GM18508 (cell line): ENCODE data around the gene WWP2.

Source experiments
- ATAC-seq: cut with Tn5 transposase; IDR thresholded peaks from one replicate; pipeline ENCODE4 v1.9.1; 2021; ENCODE audit warnings: moderate number of reproducible peaks; ENCODE audit not compliant: insufficient read depth, unreplicated experiment

The WWP2 gene

DNA sequence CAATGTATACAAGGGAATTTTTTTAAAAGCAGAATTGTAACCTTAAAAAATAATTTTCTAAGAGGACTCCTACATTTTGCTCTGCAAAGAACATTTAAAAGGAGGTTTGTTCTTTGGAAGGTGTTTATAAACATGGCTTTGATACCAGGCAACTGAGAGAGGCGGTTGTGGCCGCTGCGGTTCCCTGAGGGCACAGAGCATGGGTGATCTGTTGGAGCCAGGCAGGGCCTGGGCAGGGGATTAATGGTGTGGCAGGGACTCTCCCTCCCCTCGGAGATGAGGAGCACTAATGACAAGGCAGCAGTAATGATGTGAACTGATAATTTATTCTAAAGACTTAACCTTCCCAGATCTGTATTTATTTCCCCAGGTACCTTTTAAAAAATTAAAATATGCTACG is 65.4 kb downstream of the WWP2 start:
- no peak for ATAC-seq

DNA sequence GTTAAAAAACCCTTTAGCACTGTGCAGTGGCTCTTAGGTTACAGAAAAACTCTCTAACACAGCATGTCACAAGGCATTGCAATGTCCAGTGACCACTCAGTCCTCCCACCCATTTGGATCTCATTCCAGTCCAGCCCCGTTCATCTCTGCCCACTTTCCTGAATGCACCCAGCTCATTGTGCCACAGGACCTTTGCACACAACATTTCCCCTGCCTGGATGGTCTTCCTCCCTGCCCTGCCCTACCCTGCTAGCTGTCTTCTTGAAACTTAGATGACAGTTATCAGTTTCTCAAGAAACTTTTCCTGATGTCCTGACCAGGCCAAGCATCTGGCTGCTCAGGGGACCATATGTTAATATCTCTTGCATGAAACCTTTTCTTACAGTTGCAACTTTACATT is 67.2 kb downstream of the WWP2 start:
- ATAC-seq, result no peak

DNA sequence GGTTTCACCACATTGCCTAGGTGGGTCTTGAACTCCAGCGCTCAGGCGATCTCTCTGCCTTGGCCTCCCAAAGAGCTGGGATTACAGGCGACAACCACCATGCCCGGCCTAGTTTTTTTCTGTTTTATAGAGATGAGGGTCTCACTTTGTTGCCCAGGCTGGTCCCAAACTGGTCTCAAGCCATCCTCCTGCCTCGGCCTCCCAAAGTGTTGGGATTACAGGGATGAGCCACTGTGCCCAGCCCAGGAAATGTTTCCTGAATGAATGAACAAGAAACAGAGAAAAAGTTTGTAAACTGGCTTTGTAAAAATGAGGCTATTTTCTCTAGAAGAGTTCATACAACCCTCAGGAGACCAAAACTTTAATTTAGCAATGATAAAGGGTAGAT is 68.0 kb downstream of the WWP2 start:
- no peak for ATAC-seq

DNA sequence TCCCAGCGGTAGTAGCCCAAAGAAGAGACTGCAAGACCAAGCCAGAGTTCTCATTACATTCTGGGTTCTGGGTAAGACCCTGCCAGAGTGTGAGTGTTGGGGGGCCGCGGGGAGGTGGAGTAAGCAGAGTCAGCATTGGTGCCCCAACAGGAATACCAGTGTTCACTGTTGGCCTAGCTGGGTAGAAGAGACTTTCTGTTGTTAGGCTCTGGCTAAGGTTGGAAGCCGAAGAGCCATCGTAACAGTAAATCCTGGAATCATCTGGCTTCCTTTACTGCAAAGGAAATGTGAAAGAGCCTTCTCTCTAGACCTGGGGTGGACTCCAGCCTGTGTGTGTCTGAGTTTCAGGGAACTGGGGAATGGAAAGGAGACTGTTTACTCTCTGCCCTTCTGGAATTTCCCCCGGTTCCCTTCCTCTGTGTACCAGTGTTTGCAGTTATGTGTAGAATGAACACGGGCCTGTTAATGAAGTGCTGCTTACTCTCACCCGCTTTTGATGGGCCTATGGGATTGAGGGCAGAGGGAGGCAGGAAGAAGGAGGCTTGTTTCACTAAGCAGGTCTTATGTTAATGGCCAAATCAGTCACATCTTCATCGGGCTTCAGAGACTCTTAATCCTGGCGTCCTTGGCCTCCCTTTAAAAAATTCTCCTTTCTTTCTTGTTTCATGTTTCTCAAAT is 68.5 kb downstream of the WWP2 start:
- ATAC-seq, result no peak

DNA sequence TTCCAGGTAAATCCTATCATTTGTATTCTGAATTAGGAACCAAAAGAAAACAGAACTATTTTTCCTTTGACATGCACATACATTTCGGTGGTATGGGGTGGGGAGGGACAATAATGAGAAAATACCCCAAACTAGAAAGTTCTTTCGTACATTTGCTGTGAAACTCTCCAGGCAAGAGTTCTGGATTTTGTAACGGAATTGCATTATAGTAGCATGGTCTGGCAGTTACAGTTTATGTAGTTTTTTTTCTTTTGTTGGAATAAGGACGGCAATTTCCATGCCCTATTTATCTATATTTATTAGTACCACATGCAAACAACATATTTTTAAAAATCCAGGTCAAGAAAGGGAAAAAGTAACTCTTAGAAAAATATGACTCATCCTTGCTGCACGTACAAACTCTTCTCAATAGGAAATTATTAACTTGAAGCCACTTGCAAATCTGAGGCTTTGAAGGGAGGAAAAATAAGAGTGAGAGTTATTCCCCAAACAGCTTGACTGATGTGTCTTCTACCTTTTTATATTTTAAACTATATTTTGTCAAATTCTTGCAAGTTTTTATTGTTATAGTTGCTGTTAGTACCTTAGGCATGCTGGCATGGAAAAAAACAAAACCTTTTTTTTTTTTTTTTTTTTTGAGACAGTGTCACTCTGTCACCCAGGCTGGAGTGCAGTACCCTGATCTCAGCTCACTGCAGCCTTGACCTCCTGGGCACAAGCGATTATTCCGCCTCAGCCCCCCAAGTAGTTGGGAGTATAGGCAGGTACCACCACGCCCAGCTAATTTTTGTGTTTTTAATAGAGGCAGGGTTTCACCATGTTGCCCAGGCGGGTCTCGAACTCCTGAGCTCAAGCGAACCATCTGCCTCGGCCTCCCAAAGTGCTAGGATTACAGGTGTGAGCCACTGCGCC is 69.3 kb downstream of the WWP2 start:
- ATAC-seq, result no peak

DNA sequence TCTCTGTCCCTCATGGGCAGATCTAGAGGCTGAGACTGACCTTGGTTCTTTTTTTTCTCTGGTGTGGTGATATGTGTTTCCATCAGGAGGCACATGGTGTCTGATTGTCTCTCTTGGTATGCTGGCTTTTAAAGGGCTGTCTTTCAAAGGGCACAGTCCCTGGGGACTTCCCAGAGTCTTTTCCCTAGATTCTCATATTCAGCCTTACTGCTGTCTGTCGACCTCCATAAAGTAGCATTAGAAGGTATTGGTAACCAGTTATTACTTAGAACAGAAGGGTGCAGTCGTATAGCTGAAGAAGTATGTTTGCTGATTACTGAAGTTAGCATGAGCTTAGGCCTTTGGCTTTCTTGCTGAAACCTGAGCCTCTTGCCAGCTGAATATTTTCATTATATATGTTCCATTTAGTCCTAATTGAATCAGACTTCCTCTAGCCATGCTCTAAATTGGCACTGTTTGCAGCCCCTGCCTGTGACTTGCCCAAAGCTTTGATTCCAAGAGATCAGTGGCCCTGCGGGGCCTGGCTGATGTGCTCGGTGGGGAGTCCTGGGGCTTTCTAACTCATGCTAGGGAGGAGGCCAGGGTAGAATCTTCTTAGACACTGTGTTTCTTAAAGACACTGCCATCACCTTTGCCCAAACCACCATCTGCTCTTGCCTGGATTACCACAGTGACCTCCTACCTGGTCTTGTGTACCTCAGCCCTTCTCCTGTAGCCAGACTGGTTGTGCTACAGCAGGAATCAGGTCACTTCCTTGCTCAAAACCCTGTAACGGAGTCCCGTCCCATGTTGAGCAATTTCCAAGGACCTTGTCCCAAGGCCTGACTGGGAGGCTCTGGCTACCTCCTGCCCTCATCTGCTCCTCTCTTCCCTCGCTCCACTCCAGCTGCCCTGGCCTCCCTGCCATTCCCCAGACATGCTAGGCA is 71.5 kb downstream of the WWP2 start:
- ATAC-seq, result no peak

DNA sequence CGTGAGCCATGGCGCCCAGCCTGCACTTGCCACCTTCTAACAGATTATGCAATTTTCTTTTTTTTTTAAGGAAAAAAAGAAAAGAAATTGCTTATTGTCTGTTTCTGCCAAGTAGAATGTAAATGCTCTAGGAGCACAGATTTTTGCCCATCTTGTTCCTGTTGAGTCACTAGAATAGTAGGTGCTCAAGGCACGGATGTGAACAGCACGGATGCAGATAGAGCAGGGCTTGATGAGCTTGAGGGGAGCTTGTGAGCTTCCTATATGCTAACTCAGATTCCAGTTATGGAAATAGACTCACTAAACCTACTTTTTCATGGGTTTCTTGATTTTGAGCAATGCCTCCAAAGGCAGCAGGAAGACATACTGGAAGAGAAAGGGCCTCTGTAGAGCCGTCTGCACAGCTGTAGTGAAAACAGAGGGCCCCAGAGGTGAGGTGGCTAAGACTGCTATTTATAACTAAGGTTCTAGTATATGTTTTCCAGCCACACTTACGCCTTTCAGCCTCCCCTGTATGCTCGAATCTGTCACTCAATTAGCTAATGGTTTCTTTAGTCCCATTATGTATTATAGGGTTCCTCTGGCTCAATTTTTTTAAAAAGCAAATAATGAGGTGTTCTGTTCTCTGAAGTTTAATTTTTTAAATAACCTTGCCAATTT is 72.8 kb downstream of the WWP2 start:
- ATAC-seq, result no peak

DNA sequence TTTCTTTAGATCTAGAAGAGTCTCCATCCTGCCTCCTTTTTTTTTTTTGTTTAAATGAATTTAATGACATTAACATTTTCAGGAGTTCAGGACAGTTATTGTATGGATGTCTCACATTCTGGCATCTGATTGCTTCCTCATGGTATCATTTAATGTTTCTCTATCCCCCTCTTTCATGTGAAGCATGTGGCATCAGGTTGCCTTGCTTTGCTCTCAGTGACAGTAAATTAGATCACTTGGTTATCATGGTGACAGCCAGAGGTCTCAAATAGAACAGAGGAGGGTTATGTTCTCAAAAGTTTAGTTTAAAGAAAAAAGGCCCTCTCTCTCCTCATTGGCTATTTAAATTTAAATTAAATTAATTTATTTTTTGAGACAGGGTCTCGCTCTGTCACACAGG is 74.1 kb downstream of the WWP2 start:
- ATAC-seq, result no peak

DNA sequence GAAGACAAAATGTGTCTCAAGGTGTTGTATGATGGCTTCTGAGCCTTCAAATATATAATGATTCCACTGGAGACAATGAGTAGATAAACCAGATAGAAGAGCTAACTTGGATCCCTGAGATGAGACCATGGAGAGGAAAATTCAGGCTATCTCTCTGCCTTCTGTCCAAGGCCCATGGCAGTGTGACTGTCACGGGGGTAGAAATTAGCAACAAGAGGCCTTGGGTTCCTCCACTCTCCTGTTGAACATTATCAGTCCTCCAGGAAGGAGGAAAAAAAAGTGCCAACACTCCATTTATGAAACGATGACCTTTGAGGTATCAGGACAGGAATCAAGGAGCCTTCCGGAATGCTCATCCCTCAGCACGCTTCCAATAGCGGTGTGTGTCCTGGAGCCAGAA is 75.2 kb downstream of the WWP2 start:
- ATAC-seq, result no peak

DNA sequence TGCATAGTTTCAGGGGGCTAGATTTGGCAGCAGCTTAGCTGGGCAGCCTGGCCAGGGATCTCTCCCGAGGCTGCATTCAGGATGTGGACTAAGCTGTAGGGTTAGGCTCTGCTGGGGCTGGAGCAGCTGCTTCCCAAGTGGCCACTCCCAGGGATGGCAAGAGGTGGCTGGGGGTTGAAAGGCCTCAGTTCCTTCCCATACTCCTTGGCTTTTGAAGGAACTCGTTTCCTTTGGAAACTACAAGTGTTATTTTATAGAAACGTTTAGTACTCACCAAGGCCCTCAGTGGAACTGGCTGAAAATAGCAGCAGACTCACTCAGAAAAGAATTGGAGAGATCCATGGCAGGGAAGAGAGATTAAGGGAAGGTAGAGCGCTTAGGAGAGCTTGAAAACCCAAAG is 76.4 kb downstream of the WWP2 start:
- ATAC-seq, result no peak

DNA sequence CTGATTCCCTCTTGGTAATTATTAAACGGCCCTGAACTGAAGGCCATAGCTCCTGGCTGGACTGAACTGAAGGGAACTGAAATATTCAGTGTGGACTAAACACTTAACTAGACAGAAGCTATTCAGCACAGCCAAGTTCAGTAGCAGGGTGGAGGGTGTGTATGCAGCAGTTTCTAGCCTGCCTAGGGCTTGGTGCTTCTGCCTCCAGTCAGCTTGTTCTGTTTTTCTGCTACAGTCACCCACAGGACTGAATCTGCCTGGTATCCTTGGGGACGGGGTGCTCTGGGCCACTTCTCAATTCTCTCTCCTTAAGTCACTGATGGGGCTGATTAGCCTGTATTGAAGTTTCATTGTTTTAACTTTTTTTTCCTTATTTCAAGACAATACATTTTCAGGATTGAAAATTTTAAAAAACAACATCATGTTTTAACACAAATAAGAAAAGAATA is 77.1 kb downstream of the WWP2 start:
- no peak for ATAC-seq

DNA sequence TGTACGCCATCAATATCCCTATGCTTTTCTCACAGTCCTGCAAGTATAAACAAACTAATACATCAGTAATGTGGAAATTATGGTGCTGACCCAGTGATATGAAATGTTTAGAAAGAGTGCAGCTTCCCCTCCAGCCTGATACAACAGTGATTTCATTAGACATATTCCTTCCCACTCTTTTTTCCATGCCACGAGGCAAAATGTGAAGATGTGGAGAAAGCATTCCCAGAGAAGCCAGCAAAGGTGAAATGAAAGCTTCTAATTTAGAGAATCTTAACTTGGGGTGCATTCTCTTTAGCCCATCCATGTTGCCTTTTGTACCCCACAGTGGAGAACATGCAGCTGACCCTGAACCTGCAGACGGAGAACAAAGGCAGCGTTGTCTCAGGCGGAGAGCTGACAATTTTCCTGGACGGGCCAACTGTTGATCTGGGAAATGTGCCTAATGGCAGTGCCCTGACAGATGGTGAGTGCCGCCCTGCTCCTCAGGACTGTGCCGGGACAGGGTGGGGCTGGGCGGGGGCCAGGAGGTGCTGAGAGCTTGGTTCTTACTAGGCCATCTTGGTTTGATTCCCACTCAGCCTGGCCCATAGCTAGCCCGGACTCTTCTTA is 77.8 kb downstream of the WWP2 start:
- ATAC-seq, result no peak

DNA sequence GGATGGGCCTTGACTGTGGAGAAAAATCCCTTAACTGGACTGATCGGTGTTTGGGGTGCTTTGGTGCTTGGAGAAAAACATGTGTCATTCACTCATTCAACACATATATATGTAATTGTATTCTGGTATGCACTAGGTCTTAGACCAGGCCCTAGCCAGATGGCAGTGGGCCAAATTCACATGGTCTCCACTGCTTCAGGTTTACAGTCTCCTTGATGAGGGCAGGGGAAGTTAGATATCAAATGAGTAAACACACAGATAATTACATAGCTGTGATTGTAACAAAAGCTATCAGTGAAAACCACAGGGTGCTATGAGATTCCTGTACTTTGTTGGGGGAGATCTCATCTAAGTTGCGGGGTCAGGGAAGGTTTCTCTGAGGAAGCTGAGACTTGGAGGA is 78.8 kb downstream of the WWP2 start:
- ATAC-seq, result no peak

DNA sequence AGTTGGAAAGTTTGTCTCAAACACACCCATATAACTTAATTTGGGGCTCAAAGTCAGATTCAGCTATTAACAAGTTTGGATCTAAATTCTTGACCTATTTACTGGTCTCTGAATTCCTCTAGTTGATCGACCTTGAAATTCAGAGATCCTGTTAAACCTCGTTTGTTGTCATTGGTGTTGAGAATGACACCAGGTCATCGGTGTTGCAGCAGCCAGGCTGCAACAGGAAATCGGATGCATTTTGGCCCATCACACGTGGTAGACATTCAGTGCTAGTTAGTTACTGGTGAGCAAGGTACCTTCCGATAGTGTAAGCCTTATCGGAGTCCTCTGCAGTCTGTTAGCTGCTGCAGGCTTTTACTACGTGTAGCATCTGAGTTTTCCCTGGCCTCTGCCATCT is 82.3 kb downstream of the WWP2 start:
- ATAC-seq, result no peak

DNA sequence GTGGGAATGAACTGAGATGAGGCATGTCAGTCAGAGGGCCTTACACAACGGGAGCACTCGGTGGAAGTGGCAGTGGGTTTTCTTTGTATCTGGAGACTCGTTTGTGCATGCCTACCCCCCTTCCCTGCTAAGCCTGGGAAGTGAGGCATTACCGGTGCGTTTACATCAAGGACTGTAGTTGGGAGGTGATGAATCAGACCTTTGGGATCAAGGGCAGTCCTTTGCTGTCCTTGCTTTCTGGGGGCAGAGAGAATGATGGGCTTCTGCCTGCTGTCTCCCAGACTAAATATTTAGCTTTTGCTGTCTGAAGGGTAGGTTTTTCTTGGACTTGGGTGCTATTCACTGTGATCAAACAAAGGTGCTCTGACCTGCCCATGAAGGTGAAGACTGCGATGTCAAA is 83.0 kb downstream of the WWP2 start:
- ATAC-seq, result no peak

DNA sequence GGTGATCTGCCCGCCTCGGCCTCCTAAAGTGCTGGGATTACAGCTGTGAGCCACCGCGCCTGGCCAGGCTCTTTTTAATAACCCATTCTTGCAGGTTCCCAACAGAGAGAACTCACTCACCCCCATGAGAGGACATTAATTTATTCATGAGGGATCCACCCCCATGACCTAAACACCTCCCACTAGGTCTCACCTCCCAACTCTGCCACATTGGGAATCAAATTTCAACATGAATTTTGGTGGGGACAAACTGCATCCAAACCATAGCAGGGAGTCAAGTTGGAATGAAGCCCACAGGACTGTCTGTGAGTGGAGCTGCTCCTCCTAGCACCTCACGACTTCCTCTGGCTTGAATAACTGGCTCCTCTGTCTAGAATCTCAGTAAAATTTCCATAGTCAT is 85.5 kb downstream of the WWP2 start:
- no peak for ATAC-seq

DNA sequence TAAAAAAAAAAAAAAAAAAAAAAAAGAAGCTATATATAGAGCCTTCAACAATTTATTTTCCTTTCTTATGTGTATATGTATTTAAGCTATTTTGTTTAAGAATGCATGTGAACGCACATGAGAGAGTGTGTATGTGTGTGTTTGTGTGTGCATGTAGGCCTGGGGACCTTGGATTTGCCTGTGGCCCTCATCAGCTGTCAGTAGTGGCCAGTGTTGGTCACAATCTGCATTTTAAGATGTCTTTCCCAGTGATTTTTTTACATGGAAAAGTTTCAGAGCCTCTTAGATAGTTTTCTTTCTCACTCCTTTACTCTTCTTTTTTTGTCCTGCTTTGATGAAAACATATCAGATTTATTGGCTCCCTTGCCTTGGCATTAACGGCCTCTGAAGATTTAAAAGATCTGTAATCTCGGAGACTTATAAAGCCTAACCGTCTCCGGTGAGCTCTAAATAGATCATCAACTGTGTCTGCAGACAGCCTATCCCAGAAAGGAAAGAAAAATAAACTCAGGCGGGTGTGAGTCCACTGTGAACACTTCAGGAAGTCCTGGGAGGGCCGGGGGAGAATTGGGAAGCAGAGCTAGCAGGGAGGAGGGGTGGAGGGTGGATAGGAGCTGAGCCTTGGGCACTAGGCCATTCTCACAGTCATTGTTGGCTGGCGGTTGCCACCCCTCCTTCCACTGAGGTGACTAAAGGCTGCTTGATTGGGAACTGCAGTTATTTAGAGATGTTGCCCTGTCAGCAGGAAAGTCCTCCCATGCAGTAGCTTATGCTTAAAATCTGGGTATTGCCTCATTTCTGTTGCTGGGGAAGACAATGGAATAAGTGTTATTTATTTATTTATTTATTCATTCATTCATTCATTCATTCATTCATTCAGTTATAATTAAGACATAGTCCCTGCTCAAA is 86.8 kb downstream of the WWP2 start:
- no peak for ATAC-seq

DNA sequence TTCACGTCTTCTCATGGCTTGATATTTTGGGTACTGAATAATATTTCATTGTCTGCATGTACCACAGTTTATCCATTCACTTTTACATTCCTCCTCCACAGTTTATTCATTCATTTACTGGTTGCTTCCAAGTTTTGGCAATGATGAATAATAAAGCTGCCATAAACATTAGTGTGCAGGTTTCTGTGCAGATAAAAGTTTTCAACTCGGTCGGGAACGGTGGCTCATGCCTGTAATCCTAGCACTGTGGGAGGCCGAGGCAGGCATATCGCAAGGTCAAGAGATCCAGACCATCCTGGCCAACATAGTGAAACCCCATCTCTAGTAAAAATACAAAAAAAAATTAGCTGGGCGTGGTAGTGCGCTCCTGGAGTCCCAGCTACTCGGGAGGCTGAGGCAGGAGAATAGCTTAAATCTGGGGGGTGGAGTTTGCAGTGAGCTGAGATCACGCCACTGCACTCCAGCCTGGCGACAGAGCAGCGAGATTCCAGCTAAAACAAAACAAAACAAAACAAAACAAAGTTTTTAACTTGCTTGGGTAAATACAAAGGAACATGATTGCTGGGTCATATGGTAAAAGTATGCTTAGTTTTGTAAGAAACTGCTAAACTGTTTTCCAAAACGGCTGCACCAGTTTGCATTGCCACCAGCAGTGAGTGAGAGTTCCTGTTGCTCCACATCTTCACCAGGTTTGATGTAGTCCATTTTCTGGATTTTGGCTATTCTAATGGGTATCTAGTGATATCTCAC is 89.5 kb downstream of the WWP2 start:
- no peak for ATAC-seq
